Sigmoid colon (tissue), 7 donors: ENCODE results near the gene TSPAN9. TPM values are rescaled to one million over a fixed set of nuclear protein-coding genes. Genes with fewer than 3 reads are reported as not detected.
A peak's percentile ranks its signal among the peaks of the same experiment; 100 is the strongest.

Experiments used
- DNase-seq: peaks from one replicate; pipeline ENCODE4 v3.0.0-alpha.2; 2019
- H3K27ac ChIP-seq, 4 donors: fragments of 200-600 bp; sonication (generic); one replicate each; pipeline ENCODE4 v1.5.1; 2016 to 2019; ENCODE audit warnings: mild to moderate bottlenecking in 1 of 4
- H3K27me3 ChIP-seq, 3 donors: fragments of 200-600 bp; sonication (generic); one replicate each; pipeline ENCODE4 v1.5.1; 2019; ENCODE audit warnings: mild to moderate bottlenecking in 1 of 3
- H3K36me3 ChIP-seq, 4 donors: fragments of 200-600 bp; sonication (generic); one replicate each; pipeline ENCODE4 v1.5.1; 2016 to 2019
- H3K4me1 ChIP-seq, 4 donors: fragments of 200-600 bp; sonication (generic); one replicate each; pipeline ENCODE4 v1.5.1; 2017 to 2019
- H3K4me3 ChIP-seq, 4 donors: fragments of 200-600 bp; sonication (generic); one replicate each; pipeline ENCODE4 v1.5.1; 2017 to 2019; ENCODE audit warnings: mild to moderate bottlenecking in 2 of 4, moderate library complexity in 1 of 4
- H3K9me3 ChIP-seq, 4 donors: fragments of 200-600 bp in 3 of 4; sonication (generic) in 3 of 4; one replicate each; pipeline versions ENCODE4 v1.5.1 to v1.6.1; 2013 to 2019
- EP300 ChIP-seq, 4 donors: sonication (generic); formaldehyde crosslinking; IDR thresholded peaks; one replicate each; pipeline ENCODE4 v1.6.1; 2017; ENCODE audit warnings: antibody characterized with exemption in 4 of 4
- POLR2A ChIP-seq, 2 donors: fragments of 450-650 bp; IDR thresholded peaks; one replicate each; pipeline ENCODE4 v1.6.1; 2016; ENCODE audit warnings: antibody characterized with exemption in 2 of 2, mild to moderate bottlenecking in 2 of 2, moderate library complexity in 2 of 2
- POLR2AphosphoS5 ChIP-seq, 4 donors: sonication (generic); formaldehyde crosslinking; IDR thresholded peaks; one replicate each; pipeline ENCODE4 v1.6.1; 2017; ENCODE audit warnings: antibody characterized with exemption in 4 of 4
- WGBS, 2 donors: extraction: QIAGEN DNeasy Blood & Tissue Kit; methylation state at CpG; one replicate each; pipeline ENCODE4 v1.1.7; 2013; 5-methylcytosine and 5-hydroxymethylcytosine counted together
- intact Hi-C: fragments of 100-400 bp; cut with DNase I; formaldehyde crosslinking; loops from one replicate; pipeline ENCODE4 v1.15.1; 2023
- polyA plus RNA-seq, 3 donors: library from polyadenylated mRNA; stranded (reverse); fragments of 200-250 nt; gene quantifications; one replicate each; pipeline ENCODE4 v1.2.3, GENCODE V29; 2013
- total RNA-seq, 4 donors: library from RNA; depleted of rRNA; stranded (reverse); fragments of >200 nt; gene quantifications; one replicate each; pipeline ENCODE4 v1.1.0, GENCODE V29; 2016
- TF ChIP-seq, protein P1 (sequence below), 4 experiments: fragments of 450-650 bp in 3 of 4; fragments of 200-600 bp in 1 of 4; IDR thresholded peaks; one replicate each; pipeline ENCODE4 v1.5.1; 2016 to 2019; ENCODE audit warnings: antibody characterized with exemption in 4 of 4, mild to moderate bottlenecking in 3 of 4, moderate library complexity in 2 of 4
- donor health status: healthy with polysubstance abuse.
- donor health status: Bipolar disorder and iron deficiency.
- donor health status: healthy.

TSPAN9 gene
- total and polyA plus RNA-seq, 7 donors, result 0.92 to 28.0 (median 18.2) TPM

DNA sequence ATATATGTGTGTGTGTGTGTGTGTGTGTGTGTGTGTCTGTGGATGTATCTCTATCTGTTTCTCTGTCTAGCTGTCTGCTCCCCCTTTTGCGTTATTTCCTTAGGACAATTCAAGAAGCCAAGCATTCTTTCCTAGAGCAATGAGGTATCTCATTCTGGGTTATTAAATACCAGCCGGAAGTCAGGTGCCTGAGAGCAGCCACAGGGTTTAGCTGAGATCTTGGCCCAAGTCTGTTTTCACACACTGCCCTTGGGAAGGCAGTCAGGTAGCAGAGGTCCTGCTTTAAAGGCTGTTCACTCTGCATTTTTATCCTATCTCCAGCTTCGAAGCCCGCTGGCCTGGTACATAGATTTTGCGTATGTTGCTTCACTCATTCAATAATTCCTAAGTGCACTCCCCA, 76.8 kb downstream of the TSPAN9 start:
- no peaks in the 10 kb centered on the region for H3K9me3 ChIP-seq
- DNase-seq, result no peak
- no peak overlapping the region for H3K27ac ChIP-seq
- TF ChIP-seq EP300 (IDR thresholded peaks at IDR 0.05) (no peak), POLR2A (IDR thresholded peaks at IDR 0.05) (no peak), POLR2AphosphoS5 (IDR thresholded peaks at IDR 0.05) (no peak)
- TF ChIP-seq, protein P1, sequence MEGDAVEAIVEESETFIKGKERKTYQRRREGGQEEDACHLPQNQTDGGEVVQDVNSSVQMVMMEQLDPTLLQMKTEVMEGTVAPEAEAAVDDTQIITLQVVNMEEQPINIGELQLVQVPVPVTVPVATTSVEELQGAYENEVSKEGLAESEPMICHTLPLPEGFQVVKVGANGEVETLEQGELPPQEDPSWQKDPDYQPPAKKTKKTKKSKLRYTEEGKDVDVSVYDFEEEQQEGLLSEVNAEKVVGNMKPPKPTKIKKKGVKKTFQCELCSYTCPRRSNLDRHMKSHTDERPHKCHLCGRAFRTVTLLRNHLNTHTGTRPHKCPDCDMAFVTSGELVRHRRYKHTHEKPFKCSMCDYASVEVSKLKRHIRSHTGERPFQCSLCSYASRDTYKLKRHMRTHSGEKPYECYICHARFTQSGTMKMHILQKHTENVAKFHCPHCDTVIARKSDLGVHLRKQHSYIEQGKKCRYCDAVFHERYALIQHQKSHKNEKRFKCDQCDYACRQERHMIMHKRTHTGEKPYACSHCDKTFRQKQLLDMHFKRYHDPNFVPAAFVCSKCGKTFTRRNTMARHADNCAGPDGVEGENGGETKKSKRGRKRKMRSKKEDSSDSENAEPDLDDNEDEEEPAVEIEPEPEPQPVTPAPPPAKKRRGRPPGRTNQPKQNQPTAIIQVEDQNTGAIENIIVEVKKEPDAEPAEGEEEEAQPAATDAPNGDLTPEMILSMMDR (IDR thresholded peaks at IDR 0.05), result no peak
- 96% methylated on average over 5 of the region's 5 CpGs for WGBS, 2 donors
- peaks cover 0 to 35% (median 28%) of the 10 kb centered on the region in 4 donors for H3K4me1 ChIP-seq
- H3K36me3 ChIP-seq, result no peaks in the 10 kb centered on the region
- intact Hi-C loops, result no loop called here
- H3K27me3 ChIP-seq, result no peaks in the 10 kb centered on the region
- no peak overlapping the region for H3K4me3 ChIP-seq

DNA sequence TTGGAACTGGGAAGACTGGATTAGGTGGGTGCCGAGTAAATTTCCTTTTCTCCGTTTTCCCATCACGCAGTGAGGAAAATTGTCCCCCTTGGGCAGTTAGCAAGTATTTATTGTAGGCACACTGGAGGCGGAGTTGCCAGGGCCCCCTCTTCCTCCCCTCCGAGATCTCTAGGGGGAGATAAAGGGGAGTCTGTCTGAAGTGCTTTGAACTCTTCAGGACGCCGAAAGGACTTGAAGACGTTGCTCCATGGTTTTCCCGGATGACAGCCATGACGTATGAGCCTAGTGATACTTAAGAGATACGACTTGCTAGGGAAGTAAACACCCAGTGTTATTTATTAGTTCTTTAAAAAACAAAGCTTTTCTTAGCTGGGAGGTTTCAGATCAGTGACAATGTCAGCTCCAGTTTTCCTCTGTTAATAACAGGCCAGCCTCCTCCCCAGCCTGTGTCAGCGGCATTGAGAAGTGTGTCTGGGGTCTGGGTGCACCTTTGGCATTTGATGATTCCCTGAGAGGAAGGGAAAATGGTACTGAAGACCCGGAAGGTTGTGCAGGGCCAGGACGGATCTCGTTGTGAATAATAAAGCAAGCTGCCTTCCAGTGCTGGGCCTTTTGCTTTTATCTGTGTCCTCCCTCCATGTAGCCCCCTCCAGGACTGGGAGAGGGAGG, 78.7 kb downstream of the TSPAN9 start:
- H3K27ac ChIP-seq, result no peak overlapping the region
- no peaks in the 10 kb centered on the region for H3K9me3 ChIP-seq
- no peak for DNase-seq
- H3K4me3 ChIP-seq, result no peak overlapping the region
- WGBS, 2 donors, result 72 to 84% methylated on average over 15 of the region's 15 CpGs
- intact Hi-C loops, result no loop called here
- no peak for TF ChIP-seq POLR2AphosphoS5 (IDR thresholded peaks at IDR 0.05)
- TF ChIP-seq, protein P1 (IDR thresholded peaks at IDR 0.05), result no peak
- peaks cover 0 to 24% (median 24%) of the 10 kb centered on the region in 4 donors for H3K4me1 ChIP-seq
- no peaks in the 10 kb centered on the region for H3K36me3 ChIP-seq
- H3K27me3 ChIP-seq, result no peaks in the 10 kb centered on the region

DNA sequence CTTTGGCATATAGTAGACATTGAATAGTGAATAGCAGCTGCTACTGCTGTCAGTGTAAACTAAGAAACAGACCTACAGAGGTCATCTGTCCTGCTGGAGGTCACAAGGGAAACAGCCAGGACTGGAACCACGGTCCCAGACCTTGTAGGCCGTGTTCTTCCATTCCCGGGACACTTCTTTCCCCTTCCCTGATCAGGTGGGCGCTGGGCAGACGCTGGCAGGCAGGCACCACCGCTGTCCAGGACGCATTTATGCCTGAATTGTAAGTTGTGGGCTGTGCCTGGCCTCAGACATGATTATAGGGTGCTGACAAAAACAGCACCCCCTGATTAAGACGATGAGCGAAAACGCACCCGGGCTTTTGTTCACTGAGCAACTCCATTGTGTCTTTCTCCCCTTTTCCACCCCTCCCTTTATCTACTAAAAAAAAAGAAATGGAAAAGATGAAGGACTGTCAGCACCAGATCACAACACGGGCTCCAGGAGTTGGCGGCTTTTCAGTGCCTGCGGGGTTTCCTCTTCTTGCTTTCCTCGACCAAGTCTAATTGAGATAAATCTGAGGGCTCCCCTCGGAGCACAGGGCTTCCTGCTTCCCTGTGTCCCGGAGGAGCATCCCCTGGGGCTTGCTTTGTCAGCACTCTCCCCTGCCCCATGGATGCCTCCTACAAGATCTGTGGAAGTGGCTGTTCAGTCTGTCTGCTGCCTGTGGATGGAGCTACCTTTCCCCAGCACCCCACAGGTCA, 80.6 kb downstream of the TSPAN9 start:
- no peak overlapping the region for H3K4me3 ChIP-seq
- H3K9me3 ChIP-seq, result no peaks in the 10 kb centered on the region
- 86 to 94% methylated on average over 17 of the region's 17 CpGs for WGBS, 2 donors
- no peak for TF ChIP-seq EP300 (IDR thresholded peaks at IDR 0.05)
- TF ChIP-seq POLR2AphosphoS5 (IDR thresholded peaks at IDR 0.05), result no peak
- TF ChIP-seq, protein P1 (IDR thresholded peaks at IDR 0.05), result no peak
- TF ChIP-seq POLR2A (IDR thresholded peaks at IDR 0.05), result no peak
- H3K4me1 ChIP-seq, result peaks cover 0 to 13% (median 11%) of the 10 kb centered on the region in 4 donors
- intact Hi-C loops, result no loop called here
- H3K36me3 ChIP-seq, result no peaks in the 10 kb centered on the region
- H3K27ac ChIP-seq, result peak overlapping the region in 1 of 4 donors; percentile 0
- no peak for DNase-seq
- H3K27me3 ChIP-seq, result no peaks in the 10 kb centered on the region

DNA sequence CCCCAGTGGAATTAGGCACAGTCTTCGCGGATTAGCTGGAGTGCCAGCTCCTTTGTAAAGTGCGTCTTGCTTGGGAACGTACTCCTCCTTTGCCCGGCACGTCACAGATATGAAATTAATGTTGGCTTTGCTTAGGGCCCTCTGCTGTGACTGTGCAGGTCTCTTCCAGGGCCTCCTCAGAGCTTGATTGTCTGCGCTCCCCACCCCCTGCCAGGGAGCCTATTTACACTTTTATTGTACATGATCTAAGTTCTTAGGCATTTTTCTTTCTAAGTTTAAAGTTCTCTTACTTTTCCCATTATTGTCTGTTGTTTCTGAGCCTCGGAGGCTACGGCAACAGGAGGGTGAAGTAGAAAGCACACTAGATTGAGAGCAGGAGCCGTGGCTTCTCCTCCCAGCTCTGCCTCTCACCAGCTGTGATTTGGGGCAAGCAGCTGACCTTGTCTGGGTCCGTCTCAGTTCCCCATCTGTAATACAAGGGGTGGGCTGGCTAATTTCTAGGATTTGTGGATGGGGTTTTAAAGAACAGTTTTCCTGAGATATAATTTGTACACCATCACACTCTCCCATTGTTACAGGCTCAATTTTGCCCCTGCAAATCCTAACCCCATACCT, 81.8 kb downstream of the TSPAN9 start:
- WGBS, 2 donors, result 54 to 72% methylated on average over 11 of the region's 11 CpGs
- intact Hi-C loops, result no loop called here

More for the DNA sequence above, 81.8 kb downstream of the TSPAN9 start:
- no peak overlapping the region for H3K4me3 ChIP-seq
- no peaks in the 10 kb centered on the region for H3K27me3 ChIP-seq
- TF ChIP-seq POLR2AphosphoS5 (IDR thresholded peaks at IDR 0.05) (no peak), EP300 (IDR thresholded peaks at IDR 0.05) (no peak), POLR2A (IDR thresholded peaks at IDR 0.05) (no peak)
- TF ChIP-seq, protein P1 (IDR thresholded peaks at IDR 0.05), result no peak
- H3K36me3 ChIP-seq, result no peaks in the 10 kb centered on the region
- H3K27ac ChIP-seq, result peak overlapping the region in 2 of 4 donors; percentile 49 to 72
- H3K4me1 ChIP-seq, result peaks cover 0 to 13% (median 11%) of the 10 kb centered on the region in 4 donors
- H3K9me3 ChIP-seq, result no peaks in the 10 kb centered on the region
- DNase-seq, result no peak
